ENCODE data around the gene HOXB6.

HOXB6 gene

GRCh38 chr17:48583708-48584222 is 21.0 kb downstream of the HOXB6 start:
- no peak for DNase-seq
- Mint-ChIP-seq H3K9me3 (no peaks in the 10 kb centered on the region), H3K27me3 (ENCODE audit: low read depth, poor library complexity) (peaks cover 5% of the 10 kb centered on the region), H3K36me3 (ENCODE audit: low read depth) (peaks cover 88% of the 10 kb centered on the region), H3K27ac (peak overlapping the region; percentile 100), H3K4me3 (peak overlapping the region; percentile 99), H3K4me1 (peaks cover 56% of the 10 kb centered on the region)
- TF ChIP-seq CTCF (IDR thresholded peaks at IDR 0.05): no peak

GRCh38 chr17:48582750-48583069 is 22.1 kb downstream of the HOXB6 start:
- peak overlapping the region; percentile 99 for H3K4me3 Mint-ChIP-seq
- peak overlapping the region; percentile 100 for H3K27ac Mint-ChIP-seq
- H3K4me1 Mint-ChIP-seq: peaks cover 58% of the 10 kb centered on the region
- peaks cover 80% of the 10 kb centered on the region for H3K36me3 Mint-ChIP-seq (ENCODE audit: low read depth)
- no peak for DNase-seq
- TF ChIP-seq CTCF (IDR thresholded peaks at IDR 0.05): no peak
- peaks cover 6% of the 10 kb centered on the region for H3K27me3 Mint-ChIP-seq (ENCODE audit: low read depth, poor library complexity)
- no peaks in the 10 kb centered on the region for H3K9me3 Mint-ChIP-seq

DNA sequence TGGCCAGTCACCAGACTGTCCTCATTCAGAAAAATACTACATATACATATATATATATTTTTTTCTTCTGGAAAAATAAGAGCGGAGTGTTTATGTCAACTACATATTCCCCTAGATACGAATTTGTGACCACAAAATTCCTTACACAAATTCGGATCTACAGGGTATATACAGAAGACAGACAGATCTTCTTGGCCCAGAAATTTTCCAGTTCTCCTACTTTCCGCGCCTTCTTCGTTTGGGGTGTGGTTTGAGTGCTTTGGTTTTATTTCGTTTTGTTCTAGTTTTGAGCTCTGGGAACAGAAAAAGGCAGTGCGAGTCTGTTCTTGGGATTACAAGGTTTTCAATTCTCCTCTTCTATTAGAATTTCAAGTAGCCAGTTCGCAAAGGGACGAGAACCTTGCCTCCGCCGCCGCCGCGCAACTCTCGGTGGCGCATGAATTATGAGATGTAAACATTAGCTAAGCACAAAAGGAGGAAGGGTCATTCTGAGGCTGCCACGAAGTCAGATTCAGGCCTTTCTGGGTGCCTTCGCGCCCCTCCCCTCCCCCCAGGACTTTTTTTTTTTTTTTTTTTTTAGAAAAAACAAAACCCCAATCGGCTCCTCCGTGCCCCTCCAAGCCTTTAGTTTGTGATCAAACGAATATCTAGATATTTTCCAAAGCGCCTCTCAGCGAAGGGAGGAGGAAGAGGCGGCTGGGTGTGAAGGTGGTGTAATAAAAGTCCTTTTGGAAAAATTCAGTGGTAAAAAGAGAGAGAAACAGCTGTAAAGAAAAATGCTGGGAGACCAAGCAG is 24.8 kb downstream of the HOXB6 start:
- no peak for TF ChIP-seq CTCF (IDR thresholded peaks at IDR 0.05)
- peak overlapping the region; percentile 99 for H3K4me3 Mint-ChIP-seq

GRCh38 chr17:48579471-48579759 is 25.4 kb downstream of the HOXB6 start:
- H3K36me3 Mint-ChIP-seq (ENCODE audit: low read depth): peaks cover 72% of the 10 kb centered on the region
- no peaks in the 10 kb centered on the region for H3K9me3 Mint-ChIP-seq
- peak overlapping the region; percentile 99 for H3K4me3 Mint-ChIP-seq
- peaks cover 3% of the 10 kb centered on the region for H3K27me3 Mint-ChIP-seq (ENCODE audit: low read depth, poor library complexity)
- H3K27ac Mint-ChIP-seq: peak overlapping the region; percentile 100
- DNase-seq: no peak
- H3K4me1 Mint-ChIP-seq: peaks cover 59% of the 10 kb centered on the region
- no peak for TF ChIP-seq CTCF (IDR thresholded peaks at IDR 0.05)

More for the DNA sequence above, 24.8 kb downstream of the HOXB6 start:
- Mint-ChIP-seq H3K27ac (peak overlapping the region; percentile 100), H3K4me1 (peaks cover 64% of the 10 kb centered on the region), H3K27me3 (ENCODE audit: low read depth, poor library complexity) (peaks cover 3% of the 10 kb centered on the region), H3K9me3 (no peaks in the 10 kb centered on the region), H3K36me3 (ENCODE audit: low read depth) (peaks cover 72% of the 10 kb centered on the region)
- DNase-seq: peak; percentile 69

GRCh38 chr17:48578616-48579470 is 25.9 kb downstream of the HOXB6 start:
- peak overlapping the region; percentile 99 for H3K4me3 Mint-ChIP-seq
- peak; percentile 55 for DNase-seq
- H3K36me3 Mint-ChIP-seq (ENCODE audit: low read depth): peaks cover 72% of the 10 kb centered on the region

More at GRCh38 chr17:48578616-48579470, 25.9 kb downstream of the HOXB6 start:
- peaks cover 53% of the 10 kb centered on the region for H3K4me1 Mint-ChIP-seq
- H3K9me3 Mint-ChIP-seq: no peaks in the 10 kb centered on the region
- peaks cover 3% of the 10 kb centered on the region for H3K27me3 Mint-ChIP-seq (ENCODE audit: low read depth, poor library complexity)
- no peak for TF ChIP-seq CTCF (IDR thresholded peaks at IDR 0.05)
- peak overlapping the region; percentile 100 for H3K27ac Mint-ChIP-seq

All from nephron progenitor cell (in vitro differentiated cells).